Anterior cingulate cortex (tissue), 58 donors: ENCODE data around the gene DIO3.
"Not testable (repeated sequence)": the region's sequence is repeated elsewhere in the genome, so short reads cannot be mapped to it uniquely, and the experiment has no call there.

ENCODE experiments used
- DNase-seq, 58 donors: peaks; one replicate each; lab custom pipeline; 2025; lab: John Stamatoyannopoulos, UW

The DIO3 gene

DNA sequence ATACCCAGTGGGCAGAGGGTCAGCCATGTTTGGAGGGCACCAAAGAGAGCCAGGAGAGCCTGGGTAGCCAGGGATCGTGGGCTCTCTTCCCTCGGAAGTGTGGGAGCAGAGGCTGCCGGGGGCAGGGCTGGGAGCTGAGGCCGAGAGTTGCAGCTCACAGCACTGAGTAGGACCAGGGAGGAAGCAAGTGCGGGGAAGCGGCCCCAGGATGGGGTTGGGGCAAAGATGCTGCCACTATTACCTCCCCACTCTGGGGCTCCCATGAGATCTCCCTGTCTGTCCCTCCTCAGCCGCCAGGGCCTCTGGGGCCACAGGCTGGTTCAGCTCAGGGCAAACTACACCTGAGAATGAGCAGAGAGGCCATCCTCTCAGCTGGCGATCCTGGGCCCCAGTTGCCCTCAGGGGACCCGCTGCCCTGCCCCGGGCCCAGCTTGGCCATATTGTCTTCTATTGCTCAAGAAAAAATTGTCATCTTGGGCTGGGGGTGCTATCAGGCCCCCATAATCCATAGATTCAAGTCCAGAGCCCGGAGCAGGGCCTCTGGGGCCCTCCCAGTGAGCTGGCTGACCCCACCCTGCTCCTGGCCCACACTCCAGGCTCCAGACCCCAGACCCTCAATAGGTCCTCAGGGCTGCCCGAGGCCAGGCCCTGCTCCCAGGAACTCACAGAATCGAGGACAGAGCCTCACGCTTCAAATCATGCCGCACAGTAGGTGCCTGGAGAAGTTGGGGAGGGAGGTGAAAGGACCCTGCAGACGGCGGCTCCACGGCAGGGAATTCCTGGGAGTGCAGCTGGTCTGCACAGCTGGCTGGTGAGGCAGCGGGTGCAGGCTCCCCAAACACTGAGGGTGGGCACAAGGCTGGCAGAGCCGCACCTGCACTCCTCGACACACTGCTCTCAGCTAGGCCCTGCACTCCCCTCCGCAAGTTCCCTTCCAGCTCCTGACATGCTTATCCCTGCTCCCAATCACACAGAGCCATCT is 20.5 kb upstream of the DIO3 start:
- no peak for DNase-seq

DNA sequence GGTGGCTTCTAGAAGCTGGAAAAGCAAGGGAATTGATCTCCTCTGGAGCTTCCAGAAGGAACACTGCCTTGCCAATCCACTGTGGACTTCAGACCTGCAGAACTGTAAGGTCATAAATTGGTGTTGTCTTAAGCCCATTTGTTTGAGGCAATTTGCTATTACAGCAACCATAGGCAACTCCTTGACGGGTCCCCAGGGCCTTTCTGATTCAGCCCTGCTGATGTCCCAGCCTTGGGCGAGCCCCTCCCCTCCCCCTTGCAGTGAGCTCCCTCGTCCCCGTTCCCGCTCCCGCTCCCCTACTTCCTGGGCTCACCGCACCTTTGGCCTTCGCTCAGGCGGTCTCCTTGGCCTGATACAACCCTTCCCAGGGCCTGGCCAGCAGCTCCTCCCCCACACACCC is 18.9 kb upstream of the DIO3 start:
- no peak for DNase-seq

DNA sequence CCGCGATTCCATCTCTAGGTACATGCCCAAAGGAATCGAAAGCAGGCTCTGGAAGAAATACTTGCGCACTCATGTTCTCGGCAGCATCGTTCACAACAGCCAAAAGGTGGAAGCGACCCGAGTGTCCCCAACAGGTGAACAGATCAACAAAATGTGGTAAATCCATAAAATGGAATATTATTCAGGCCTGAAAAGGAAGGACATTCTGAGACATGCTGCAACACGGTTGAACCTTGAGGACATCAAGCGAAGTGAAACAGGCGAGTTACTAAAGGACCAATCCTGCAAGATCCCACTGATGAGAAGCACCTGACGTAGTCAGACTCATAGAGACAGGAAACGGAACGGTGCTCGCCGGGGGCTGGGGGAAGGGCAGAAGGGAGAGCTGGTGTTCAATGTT is 17.5 kb upstream of the DIO3 start:
- no peak for DNase-seq

DNA sequence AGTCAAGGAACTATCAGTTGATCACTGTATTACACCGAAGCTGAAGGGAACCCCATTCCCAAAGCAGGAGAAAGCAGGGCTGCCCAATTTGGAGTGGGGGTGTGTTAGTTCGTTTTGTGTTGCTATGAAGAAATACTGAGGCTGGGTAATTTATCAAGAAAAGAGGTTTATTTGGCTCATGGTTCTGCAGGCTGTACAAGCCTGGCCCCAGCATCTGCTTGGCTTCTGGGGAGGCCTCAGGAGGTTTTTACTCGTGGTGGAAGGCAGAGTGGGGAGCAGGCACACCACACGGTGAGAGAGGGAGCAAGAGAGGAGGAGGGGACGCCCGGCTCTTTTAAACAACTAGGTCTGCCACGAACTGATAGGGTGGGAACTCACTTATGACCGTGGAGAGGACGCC is 16.7 kb upstream of the DIO3 start:
- DNase-seq: no peak

DNA sequence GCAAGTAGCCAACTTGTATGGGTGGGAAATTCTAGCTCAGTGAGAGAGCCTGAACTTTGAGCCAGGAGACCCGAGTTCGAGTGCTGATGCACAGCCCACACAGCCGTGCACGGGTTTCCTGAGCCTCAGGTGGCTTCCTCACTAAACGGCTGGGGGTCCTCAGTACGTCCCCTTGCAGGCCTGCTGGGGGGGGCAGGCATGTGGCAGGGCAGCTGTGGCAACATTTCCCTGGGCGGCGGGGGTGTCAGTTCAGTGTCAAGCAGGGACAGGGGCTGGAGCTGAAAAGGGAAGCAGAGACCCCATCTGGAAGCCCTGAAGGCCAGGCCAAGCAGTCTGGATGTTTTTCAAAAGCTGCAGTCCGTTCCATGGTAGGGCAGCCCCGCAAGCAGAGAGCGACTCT is 14.6 kb upstream of the DIO3 start:
- no peak for DNase-seq

DNA sequence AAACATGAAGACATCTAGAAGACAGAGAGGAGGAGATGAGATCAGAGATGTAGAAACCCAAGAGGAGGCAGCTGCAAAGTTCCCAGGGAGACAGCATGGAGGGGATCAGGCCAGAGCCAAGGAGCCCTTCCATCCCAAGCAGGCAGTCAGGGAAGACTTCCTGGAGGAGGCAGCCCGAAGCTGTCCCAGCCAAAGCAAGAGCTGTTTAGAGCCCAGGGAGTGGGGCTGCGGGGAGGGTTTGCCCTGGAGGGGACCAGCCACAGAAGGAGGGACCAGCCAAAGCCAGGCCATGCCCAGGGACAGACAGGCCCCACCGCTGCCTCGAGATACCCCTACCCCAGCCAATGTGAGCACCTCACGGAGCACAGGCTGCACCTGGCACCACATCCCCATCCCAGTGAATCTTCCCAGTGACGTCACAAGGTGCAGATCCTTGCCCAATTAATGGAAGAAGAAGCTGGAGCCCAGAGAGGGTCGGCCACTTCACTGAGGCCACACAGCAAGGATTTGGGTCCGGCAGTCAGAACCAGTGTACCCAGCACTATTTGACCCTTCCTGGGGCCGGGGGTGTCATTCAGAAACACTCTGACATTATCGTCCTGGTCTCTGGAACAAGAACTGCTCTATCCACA is 14.1 kb upstream of the DIO3 start:
- no peak for DNase-seq

DNA sequence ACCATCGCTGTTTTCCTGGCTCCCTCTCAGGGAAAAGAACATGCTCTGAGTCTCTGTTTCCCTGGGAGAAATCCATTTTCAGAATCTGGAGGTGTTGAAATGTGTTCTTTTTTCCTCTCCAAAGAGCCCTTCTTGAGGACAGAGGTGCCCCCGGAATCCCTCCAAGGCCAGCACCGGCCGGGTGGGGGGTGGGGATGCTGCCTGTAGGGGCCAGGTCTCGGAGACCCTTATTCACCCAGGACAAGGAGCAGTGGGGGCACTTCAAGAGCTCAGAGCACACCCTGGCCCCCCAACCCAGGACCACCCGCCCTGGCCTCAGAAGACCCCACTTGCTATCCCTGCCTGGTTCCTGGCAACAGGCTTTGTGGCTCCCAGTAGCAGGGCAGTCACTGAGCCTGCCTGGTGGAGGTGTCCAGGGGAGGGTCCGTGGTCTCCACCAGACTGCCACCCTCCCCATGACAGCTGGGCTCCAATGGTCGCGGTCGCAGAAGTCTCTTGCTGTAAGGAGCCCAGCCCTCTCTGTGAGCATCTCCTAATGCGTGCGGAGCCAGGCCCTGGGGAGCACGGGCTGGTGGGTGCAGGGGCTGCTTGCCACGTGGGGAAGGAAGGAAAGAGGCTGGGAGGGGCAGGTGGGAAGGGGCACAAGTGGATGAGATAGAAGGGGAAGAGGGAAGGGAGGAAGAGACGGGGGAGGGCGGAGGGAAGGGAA is 13.2 kb upstream of the DIO3 start:
- DNase-seq: no peak

DNA sequence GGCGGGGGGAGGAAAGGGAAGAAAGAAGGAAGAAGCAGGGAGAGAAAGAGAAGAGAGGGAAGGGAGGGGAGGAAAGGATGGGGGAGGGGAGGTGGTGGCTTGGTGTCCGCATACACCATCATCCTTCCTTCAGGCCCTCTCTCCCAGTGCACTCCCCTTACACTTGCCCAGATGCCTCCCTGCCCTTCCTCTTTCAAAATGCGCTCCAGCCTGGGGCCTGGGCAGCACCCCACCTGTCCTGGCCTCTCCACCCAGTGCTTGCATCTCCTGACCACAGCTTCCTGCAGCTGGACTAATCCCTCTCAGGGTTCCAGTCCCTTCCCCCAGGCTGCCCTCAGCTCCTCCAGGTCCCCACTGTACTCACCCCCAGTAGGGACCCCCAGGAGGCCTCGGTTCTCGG is 12.6 kb upstream of the DIO3 start:
- no peak for DNase-seq

DNA sequence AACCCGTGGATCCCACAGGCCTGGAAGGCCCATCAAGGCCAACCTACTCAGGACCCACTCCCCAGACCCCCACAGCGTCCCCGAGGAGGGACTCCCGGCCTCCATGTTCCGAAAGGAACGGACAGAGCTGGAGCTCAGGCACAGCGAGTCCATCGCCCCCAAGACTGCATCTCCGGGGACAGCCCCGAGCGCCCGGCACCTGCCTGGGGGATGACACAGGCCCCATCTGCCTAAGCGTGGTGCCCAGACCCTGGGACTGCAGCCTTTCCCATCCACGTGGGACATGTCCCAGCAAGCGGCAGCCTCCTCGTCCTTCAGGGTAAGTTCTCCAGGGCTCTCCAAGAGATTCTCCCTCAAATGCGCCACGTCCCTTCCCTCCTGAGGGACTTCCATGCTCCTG is 12.1 kb upstream of the DIO3 start:
- no peak for DNase-seq

DNA sequence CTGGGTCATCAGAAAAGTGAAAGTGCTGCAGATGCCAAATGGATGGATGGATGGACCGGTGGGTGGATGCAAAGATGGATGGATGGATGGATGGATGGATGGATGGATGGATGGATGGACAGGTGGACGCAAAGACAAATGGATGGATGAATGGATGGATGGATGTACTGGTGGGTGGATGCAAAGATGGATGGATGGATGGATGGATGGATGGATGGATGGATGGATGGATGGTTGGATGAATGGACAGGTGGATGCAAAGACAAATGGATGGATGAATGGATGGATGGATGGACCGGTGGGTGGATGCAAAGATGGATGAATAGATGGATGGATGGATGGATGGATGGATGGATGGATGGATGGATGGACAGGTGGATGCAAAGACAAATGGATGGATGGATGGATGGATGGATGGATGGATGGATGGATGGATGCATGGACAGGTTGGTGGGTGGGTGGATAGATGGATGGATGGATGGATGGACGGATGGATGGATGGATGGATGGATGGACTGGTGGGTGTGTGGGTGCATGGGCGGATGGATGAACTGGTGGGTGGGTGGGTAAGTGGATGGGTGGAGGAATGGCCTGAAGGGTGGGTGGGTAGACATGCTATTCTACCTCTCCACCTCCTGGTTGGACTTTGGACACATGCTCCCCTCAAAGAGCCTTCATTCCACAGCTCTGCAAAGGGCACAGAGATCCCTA is 10.9 kb upstream of the DIO3 start:
- not testable (repeated sequence) for DNase-seq

DNA sequence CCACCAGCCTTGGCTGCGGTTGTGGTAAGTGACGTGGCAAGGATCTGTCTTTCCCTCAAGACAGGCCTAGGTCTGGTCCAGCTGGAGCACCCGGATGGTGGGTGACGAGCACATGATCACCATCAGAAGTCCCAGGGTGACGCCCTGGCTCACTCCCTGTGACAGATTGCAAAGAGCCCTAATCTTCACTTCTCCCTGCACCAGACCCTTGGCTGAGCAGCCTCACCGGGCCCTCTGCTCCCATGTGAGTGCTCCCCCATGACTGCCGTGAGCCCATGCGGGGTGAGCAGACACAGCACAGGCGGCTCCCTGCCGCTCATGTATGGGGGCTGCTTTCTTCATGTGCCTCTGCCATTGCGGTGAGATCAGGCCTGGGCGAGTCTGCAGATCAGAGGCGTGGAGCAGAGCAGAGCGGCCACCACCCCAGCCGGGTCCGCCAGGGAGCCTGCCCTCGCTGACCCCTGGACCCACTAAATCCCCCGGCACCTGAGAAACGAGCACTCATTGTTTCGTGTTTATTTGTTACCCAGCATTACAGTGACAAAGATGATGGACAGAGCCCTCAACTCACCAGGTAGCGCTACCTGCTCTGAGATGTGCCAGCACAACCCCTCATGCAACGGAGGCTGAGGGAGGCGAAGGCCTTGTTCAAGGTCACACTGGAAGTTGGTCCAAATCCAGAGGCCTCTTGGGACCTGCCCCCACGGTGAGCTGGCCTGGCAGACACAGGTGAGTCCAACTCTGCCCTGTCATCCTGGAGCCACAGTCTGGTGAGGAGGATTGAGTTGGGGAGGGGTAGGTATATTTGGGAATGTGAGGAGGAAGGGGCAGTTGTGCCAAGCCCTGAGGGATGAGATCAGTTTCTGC is 9.3 kb upstream of the DIO3 start:
- DNase-seq: no peak

DNA sequence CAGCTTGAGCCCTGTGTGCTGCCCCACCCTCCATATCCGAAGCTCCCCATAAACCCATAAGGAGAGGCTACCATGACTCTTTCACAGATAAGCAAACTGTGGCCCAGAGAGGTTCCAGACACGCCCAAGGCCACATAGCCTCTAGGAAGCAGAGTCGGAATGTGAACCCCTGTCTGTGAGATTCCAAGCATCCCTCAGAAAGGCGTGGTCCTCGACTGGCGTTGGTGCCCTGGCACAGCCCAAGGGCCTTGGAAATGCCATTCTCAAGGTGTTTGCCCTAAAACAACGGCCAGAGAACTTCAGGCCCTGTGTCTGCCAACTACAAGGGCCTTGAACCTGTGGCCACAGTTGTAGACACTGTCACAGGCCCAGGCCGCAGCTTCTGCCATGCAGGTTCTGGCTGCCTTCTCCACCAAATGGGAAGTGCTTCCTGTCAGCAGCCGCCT is 8.5 kb upstream of the DIO3 start:
- DNase-seq: no peak

DNA sequence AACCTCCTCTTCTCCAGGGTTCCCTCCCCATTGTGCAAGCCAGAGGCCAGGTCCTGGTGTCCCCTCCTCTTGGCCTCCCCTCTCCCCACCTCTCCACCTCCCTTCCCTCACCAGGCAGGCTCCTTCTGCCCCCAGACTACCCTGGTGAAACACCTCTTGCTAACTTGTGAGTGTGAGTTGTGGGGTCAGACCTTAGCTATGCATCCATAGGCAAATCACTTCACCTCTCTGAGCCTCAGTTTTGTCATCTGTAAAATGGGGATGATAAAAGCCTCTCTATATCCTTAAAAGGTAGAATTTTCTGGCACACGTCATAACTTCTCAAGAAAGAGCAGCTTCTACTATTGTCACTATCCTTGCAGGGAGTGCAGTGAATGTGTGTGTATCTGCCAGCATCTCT is 7.9 kb upstream of the DIO3 start:
- DNase-seq: no peak

DNA sequence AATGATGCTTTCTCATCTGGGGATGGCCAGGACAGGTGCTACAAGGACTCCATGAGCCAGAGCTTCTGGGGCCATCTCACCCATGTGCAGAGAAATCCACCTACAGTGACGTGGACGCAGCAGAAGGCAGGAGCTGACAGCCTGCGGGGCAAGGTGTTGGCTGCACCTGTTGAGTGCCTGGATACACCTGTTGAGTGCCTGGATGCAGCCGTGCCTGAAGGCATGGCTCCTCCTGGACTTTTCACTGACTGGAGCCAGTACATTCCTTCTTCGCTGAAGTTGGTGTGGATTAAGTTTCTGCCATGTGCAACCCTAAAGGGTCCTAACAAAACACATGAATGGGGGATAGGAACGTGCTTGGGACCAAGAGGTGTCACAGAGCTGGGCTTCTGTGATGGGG is 7.4 kb upstream of the DIO3 start:
- no peak for DNase-seq

DNA sequence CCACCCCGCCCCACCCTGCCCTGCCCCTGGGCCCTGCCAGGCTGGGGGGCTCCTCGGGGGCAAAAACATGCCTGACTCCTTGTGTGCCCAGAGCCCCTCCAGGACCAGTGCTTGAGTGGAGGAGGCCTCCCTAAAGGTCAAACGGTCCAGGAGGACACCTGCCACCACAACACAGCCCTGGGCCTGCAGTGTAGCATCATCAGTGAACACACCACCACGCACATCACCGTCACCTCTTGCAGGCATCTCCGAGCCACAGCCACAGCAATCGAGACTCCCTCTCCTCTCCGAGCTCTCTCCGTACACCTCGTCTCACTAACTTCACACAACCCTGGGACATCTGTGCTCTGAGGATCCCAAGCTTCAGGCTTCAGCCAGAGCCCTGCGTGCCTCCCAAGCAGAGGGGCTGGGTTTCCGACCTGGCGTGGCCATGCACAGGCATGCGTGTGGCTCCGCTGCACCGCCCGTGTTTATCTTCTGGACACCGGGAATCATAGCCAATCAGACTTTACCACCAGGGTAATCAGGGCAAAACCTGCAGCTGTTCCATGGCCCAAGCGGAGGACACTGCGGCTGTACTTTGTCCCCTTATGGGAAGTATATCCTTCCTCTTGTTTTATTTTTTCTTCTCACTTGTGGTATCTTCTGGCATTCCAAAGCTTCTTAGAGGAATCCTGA is 6.2 kb upstream of the DIO3 start:
- no peak for DNase-seq

DNA sequence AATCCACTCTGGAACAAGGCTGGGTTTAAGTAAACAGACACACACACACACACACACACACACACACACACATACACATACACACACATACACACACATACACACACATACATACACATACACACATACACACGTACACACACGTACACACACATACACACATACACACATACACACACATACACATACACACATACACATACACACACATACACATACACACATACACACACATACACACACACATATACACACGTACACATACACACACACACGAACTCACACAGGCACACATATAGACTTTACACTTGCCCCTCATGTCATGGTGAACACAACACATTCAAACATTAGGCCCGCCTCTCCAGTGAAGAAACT is 5.6 kb upstream of the DIO3 start:
- DNase-seq: not testable (repeated sequence)

DNA sequence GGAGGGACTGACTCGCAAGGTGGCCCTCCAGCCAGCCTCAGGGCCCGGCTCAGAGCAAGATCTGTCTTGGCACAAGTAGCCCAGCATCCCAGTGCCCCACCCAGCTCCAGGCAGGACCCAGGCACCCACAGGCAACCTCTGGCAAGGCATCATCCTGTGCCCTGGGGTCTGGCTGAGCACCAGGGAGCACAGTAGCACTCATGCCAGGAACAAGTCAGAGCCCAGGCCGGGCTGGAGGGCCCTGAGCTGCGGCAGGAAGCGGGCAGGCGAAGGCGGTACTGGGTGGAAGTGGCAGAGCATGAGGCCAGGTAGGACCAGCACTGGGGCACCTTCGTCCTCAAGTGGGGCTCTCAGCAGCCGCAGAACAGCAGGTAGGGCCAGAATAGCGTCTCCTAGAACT is 5.2 kb upstream of the DIO3 start:
- no peak for DNase-seq

DNA sequence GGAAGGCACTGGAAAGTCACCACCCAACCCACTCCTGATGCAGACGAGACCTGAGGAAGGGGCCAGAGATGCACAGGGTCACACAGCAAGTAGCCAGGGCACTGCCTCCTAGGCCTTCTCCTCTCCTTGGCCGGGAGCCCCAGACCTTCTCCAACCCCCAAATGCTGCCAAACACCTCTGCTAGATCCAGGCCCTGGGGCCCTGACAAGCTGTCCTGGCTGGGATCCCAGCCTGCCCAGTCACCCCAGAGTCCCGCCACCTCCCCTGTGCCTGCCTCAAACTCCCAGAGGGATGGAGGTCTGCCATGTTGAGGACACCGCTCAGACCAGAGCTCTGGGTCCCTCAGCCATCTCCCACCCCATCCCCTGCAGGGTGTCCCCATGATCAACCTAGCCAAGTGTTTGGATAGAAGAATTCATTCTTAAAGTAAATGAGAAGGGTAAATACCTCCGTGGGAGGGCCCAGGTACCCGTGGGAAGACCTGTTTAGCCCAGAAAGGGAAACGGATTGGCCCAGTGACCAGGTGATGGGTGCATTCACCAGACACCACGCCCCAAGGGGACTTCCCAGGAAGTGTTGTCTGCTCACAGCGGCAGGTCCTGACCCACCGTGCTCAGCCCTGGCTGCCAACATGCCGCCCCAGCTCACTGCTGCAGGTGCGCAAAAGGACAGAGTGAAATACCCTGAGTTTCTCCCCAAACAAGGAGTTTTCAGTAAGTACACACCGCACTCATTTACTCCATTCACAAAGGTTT is 4.6 kb upstream of the DIO3 start:
- no peak for DNase-seq

DNA sequence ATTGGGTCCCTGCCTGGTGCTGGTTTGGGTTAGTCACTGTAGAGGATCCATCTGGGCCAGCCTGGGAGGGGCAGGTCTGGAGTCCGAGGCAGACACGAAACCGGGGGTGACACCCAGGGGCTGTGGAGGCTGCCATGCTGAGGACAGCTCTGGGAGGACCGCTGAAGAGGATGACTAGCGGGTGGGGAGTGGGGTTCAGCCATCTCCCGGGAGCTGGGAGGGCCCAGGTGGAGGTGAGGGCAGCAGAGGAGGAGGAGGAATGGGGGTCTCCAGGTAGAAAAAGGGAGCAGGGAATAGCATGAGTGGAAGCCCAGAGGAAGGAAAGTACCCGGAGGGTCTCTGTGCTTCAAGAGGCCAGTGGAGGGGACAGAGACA is 4.0 kb upstream of the DIO3 start:
- DNase-seq: no peak
